ENCODE results near the gene MAGI3.

- TF ChIP-seq CTCF (IDR thresholded peaks at IDR 0.05) = no peak
- no peak for TF ChIP-seq POLR2A (IDR thresholded peaks at IDR 0.05)
Observed at GRCh38 chr1:113587475-113587874, 197.2 kb downstream of the MAGI3 start.
